Neutrophil (primary cell): ENCODE results near the gene JAKMIP1.

Experiments used
- H3K27ac ChIP-seq: fragments of 200-600 bp; sonication (generic); 2 replicates; pipeline ENCODE4 v1.5.1; 2016; ENCODE audit warnings: mild to moderate bottlenecking, moderate library complexity
- H3K27me3 ChIP-seq: fragments of 200-600 bp; sonication (generic); 2 replicates; pipeline ENCODE4 v1.6.0; 2016; ENCODE audit warnings: mild to moderate bottlenecking
- H3K36me3 ChIP-seq: fragments of 200-600 bp; sonication (generic); 2 replicates; pipeline ENCODE4 v1.5.1; 2017
- H3K4me1 ChIP-seq, 2 experiments: fragments of 200-600 bp in 1 of 2; sonication (generic) in 1 of 2; 1 replicate in 1 of 2; 2 replicates in 1 of 2; pipeline versions ENCODE4 v1.5.1 to v1.6.1; 2013 to 2016; ENCODE audit warnings: low read depth in 1 of 2, low read length in 1 of 2, mild to moderate bottlenecking in 1 of 2, moderate library complexity in 1 of 2; ENCODE audit not compliant: control insufficient read depth in 1 of 2, insufficient read depth in 1 of 2
- H3K4me3 ChIP-seq, 2 experiments: fragments of 200-600 bp in 1 of 2; sonication (generic) in 1 of 2; 1 replicate in 1 of 2; 2 replicates in 1 of 2; pipeline ENCODE4 v1.5.1; 2013 to 2016; ENCODE audit warnings: low read depth in 1 of 2, low read length in 1 of 2, mild to moderate bottlenecking in 1 of 2, moderate library complexity in 1 of 2
- H3K9me3 ChIP-seq: fragments of 200-600 bp; sonication (generic); 2 replicates; pipeline ENCODE4 v1.5.1; 2016
- CTCF ChIP-seq: fragments of 200-600 bp; sonication (generic); IDR thresholded peaks from 2 replicates; pipeline ENCODE4 v1.5.1; 2016; ENCODE audit warnings: antibody characterized with exemption

The JAKMIP1 gene

DNA sequence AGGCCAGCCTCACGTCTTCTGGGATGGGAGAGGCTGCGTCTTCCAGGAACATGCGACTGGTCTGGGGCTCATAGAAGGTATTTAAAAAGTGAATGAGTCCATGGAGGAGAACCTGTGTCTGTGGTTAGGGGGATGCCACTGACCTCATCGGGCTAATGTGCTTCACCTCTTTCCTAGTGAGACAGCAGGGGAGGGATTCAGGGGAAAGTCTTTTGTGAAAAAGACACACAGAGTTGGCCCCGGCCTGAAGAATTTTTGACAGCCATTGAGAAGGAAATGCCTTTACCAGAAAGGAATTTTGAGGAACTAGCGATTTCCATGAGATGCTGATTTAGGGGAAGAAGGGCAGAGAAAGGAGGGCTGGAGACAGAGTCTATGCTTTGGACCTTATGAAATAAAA lies 171.1 kb downstream of the JAKMIP1 start:
- H3K9me3 ChIP-seq: no peaks in the 10 kb centered on the region
- no peak overlapping the region for H3K4me3 ChIP-seq
- no peaks in the 10 kb centered on the region for H3K4me1 ChIP-seq
- no peaks in the 10 kb centered on the region for H3K36me3 ChIP-seq
- TF ChIP-seq CTCF: no peak
- H3K27me3 ChIP-seq: peaks cover 10% of the 10 kb centered on the region
- H3K27ac ChIP-seq: no peak overlapping the region

GRCh38 chr4:6028168-6028567 lies 172.2 kb downstream of the JAKMIP1 start:
- Histone ChIP-seq H3K27me3 (peaks cover 10% of the 10 kb centered on the region), H3K4me3 (no peak overlapping the region), H3K9me3 (no peaks in the 10 kb centered on the region), H3K27ac (no peak overlapping the region), H3K36me3 (no peaks in the 10 kb centered on the region), H3K4me1 (no peaks in the 10 kb centered on the region)
- TF ChIP-seq CTCF: no peak

GRCh38 chr4:6027392-6027791 lies 173.0 kb downstream of the JAKMIP1 start:
- Histone ChIP-seq H3K27me3 (peaks cover 5% of the 10 kb centered on the region), H3K4me3 (no peak overlapping the region), H3K36me3 (no peaks in the 10 kb centered on the region), H3K9me3 (no peaks in the 10 kb centered on the region), H3K27ac (no peak overlapping the region), H3K4me1 (no peaks in the 10 kb centered on the region)
- no peak for TF ChIP-seq CTCF

- TF ChIP-seq CTCF: no peak
- no peak overlapping the region for H3K27ac ChIP-seq
- H3K27me3 ChIP-seq: no peaks in the 10 kb centered on the region
- H3K36me3 ChIP-seq: no peaks in the 10 kb centered on the region
- no peaks in the 10 kb centered on the region for H3K9me3 ChIP-seq
- H3K4me3 ChIP-seq: no peak overlapping the region
- no peaks in the 10 kb centered on the region for H3K4me1 ChIP-seq
These were observed 175.9 kb downstream of the JAKMIP1 start for GRCh38 chr4:6024313-6024960.

DNA sequence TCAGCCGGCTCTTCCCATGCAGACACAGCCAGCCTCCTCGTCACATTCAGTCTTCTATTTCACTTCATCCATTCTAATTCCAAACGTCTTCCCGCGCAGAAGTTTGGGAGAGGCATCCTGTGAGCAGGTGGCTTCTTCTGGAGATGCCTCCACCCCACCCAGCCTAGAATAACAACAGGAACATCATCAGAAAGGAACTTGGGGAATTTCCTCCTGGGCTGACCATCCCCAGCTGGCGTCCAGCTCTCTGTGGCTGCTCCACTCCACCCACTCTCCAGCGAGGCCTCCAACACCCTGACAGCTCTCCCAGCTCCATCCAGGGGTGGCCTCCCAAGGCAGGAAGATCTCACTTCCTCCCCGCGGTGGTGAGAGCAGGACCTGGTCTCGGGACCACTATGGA lies 176.6 kb downstream of the JAKMIP1 start:
- no peak for TF ChIP-seq CTCF

More for the DNA sequence above, 176.6 kb downstream of the JAKMIP1 start:
- Histone ChIP-seq H3K4me3 (no peak overlapping the region), H3K27ac (no peak overlapping the region), H3K9me3 (no peaks in the 10 kb centered on the region), H3K4me1 (no peaks in the 10 kb centered on the region), H3K27me3 (no peaks in the 10 kb centered on the region), H3K36me3 (no peaks in the 10 kb centered on the region)
